GM19035 (cell line): ENCODE data around the gene ASB10.
A peak's percentile ranks its signal among the peaks of the same experiment; 100 is the strongest.

Source experiments
- ATAC-seq: cut with Tn5 transposase; IDR thresholded peaks from one replicate; pipeline ENCODE4 v1.9.1; 2021; ENCODE audit not compliant: unreplicated experiment

ASB10 gene

DNA sequence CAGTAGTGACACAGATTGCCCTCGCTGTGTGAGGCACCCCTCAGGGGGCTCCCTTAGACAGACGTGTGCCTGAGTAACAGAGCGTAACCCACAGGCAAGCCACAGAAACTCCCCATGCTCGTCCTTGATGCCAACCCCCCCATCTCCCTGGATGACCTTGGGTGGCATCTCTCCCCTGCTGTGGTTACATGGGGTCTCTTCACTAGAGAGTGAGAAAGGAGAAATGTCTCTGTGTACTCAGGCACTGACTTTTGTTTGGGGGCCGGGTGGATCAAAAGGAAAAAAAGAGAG, 1.1 kb upstream of the ASB10 start:
- no peak for ATAC-seq

DNA sequence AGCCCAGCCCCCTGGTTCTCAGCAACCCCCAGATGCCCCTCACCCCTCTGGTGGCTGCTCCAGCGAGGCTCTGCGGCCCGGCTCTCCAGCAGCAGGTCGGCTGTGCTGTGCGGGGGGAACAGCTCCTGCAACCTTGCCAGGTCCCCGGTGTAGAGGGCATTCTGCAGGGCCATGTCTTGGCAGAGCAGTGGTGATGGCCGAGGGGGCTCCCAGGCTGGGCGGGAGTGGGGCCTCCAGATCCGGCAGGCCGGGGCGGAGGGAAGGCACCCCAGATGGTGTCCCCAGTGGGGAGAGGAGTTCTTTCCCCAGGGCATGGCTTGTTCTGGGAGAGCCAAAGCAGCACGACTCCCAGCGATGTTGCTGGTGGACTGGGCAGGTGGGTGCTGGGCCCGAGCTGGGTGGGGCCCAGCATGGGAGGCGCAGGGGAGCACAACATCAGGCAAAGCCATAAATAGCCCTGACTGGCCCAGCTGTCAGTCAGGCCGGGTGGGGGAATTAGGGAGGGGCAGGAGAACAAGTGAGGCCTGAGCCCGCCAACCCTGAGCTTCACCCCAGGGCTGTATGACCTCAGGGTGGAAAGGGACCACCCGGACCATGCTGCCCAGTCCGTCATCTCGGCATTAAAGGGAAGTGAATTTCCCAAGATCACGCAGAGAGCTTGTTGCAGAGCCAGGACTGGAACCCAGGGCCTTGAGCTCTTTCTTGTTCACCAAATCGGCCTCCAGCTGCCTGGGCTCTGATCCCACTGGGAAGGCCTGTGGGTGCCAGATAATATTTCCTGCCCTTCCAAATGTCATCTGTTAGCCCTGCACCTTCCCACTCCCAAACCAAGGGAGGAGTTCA, 580 bp upstream of the ASB10 start:
- ATAC-seq = no peak

GRCh38 chr7:151185762-151186639, 1.0 kb downstream of the ASB10 start:
- no peak for ATAC-seq

- ATAC-seq = no peak
Measured at GRCh38 chr7:151181011-151181431, 6.0 kb downstream of the ASB10 start.

- ATAC-seq = no peak
Measured at GRCh38 chr7:151179946-151180345, 7.1 kb downstream of the ASB10 start.

GRCh38 chr7:151179287-151179860, 7.7 kb downstream of the ASB10 start:
- ATAC-seq = no peak

GRCh38 chr7:151178831-151179230, 8.2 kb downstream of the ASB10 start:
- ATAC-seq = no peak

DNA sequence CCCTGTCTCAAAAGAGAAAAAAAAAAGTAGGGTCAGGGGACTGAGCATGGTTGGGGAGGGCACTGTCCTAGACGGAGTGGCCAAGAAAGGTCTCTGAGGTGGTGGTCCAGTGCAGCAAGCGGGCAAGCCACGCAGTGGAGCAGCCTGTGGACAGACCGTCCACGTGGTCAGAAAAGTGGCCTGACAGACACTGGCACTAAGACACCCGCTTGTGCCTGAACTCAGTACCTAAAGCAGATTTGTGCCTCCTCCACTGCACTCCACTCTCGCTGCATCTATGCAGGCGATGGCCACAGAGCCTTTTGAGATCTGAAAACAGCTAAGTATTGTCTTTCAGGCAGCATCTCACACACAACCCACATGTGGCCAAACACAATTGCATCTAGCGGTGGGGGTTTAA, 8.8 kb downstream of the ASB10 start:
- no peak for ATAC-seq

DNA sequence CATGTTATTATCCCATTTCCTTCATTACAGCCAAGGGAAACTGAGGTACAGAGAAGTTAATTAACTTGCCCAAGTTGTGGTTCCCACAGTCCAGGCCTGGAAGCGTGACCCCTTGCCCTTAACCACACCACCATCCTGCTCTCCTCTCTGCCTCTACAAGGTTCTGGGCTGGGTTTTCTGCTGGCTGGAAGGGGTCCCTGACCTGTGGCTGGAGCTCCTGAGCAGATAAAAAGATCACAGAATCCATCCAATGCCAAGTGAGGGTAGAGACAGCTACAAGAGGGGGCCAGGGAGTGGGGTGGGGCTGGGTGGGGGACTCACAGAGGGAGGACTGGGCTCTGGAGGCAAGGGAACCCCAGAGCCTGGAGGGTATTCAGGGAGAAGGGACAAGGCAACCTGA, 9.7 kb downstream of the ASB10 start:
- no peak for ATAC-seq

- no peak for ATAC-seq
Measured at GRCh38 chr7:151176401-151176800, 10.6 kb downstream of the ASB10 start.

GRCh38 chr7:151175793-151176311, 11.2 kb downstream of the ASB10 start:
- ATAC-seq = no peak

DNA sequence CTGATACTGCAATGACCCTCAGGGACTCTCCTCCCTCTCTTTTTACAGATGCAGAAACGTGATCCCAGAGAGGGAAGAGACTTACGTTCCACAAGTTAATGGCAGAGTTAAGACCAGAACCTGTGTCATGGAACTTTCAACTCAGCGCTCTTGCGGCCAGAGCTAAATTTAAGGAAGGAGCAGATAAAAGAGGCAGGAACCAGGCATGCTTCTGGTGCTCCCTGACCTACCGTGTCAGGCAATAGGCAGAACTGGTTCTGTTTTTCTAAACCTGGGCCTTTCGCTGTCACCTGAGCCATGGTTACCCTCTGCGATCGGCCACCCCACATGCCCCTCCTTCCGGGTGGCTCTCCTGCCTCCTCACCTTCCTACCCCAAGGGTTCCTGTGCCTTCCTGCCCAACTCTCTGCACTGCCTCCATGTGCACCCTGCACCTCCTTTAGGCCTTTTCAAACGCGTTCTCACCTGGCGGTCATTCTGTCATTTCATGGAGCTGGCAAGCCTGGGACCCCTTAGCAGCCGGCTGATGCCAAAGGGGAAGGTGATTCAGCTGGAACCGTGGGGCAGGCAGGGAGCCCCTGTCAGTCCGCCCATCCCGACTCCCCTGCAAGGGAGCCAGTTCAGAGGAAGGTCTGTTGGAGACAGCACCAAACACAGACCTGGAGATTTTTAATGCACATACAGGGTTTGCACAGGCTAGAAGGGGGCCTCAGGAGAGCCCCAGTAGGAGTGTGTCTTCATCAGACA, 11.8 kb downstream of the ASB10 start:
- no peak for ATAC-seq

GRCh38 chr7:151174246-151175046, 12.6 kb downstream of the ASB10 start:
- ATAC-seq = no peak

DNA sequence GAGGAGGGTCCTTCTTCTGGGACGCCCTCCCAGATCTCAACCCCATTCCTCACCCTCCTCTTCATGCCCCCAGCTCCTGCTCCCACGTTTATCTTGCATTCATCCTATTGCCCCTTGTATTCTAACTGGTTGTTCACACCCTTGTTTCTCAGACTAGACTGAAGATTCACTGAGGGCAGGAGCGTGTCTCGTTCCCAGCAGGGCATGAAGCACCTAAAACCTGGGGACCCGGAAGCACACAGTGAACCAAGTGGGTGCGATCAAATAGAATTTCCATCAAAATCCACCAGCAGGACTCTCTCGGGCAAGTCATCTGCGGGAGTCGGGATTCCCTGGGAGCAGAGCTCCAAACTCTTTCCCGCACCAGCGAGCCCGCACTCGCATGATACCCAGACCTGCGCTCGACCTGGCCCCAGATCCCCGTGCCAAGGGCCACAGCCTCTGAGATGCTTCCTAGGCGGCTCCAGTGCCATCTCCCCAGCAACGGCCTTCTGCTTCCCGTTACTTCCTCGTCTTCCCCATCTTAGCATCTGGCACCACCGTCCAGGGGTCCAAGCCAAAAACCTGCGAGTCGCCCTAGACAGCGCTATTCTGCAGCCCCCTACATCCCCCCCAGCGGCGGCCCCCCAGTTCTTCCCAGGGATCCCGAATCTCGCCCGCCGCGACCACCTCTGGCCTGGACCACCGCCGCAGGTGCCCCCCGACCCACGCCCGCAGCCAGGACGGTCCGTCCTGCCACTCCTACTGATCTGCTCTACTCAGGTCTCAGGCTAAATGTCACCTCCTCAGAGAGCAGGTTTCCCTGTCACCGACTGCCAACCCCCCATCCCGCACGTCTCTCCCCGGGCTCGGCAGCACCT, 13.4 kb downstream of the ASB10 start:
- no peak for ATAC-seq

DNA sequence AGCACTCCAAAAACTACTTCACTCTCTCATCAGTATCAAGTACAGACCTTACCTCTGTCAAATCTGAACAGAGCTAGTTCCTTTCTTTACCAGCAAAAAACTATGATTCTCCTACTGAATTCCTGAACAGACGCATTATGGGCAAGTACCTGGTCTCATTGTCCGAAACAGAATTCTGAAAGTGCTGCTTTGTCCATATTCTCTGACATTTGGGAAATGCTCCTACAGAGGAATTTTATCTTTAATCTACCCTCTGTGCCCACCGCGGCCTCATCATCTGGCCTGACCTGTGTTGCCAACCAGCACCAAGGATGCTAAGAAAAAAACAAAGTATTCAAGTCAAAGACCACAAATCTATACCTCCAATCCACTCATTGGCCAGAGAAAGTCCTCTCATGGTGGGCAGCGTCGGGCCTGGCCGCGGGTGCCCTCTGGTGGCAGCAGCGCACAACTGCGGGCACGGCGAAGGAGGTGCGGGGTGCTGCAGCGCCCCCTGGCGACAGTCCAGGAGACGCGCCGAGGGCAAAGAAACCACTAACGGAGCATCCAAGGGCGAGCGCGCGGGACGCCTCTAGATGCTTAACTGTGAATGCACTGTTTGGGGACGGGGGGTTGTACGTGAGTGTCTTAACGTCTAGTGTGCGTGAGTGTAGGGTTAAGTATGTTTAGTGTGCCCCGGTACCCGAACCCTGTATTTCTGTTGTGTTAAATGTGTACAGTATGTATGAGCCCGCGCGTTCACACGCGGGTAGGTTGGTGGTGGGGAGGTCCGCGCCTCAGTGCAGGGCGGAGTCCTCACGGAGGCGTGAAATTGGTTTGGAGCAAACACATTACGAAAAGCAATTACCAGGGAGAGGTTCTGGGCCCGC, 14.5 kb downstream of the ASB10 start:
- ATAC-seq = peak; percentile 63

GRCh38 chr7:151168787-151169162, 18.3 kb downstream of the ASB10 start:
- no peak for ATAC-seq

DNA sequence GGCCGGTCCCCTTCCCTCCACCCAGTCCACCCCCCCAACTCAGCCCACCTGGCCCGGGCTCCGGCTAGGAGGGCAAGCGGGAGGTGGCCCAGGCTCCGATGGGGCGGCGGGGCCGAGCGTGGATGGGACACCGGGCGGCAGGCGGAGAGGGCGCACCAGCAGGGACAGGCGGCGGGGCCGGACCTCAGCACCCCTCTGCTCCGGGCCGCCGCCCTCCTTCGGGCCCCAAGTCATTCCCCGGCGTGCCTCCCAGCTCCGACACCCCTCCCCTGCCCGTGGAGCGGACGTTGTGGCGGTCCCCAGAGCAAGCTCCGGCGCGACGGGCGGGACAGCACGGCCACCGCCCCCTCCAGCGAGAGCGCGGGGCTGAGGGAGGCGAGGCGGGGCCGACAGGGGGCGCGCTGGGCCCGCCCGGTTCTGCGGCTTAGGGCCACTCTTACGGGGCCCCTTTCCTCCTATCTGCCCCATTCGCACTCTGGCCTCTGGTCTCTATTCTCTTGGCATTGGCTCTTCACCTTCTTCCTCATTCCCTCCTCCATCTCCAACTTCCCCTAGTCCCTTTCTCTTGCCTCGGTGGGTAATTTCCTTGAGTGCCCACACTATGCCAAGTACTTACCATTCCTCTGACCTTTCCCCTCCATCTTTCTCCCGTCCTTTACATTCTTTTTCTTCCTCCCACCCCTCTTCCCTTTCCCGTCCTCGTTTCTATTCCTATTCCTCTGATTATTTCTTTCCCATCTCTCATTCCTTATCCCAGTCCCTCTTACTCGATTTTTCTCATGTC, 18.9 kb downstream of the ASB10 start:
- ATAC-seq = peak; percentile 60
